GM12878 (cell line): Measurements from ENCODE around the gene CMSS1. TPM values are rescaled to one million over a fixed set of nuclear protein-coding genes. Genes with fewer than 3 reads are reported as not detected.

Experiments
- ATAC-seq: fragments of 200-7000 bp; cut with Tn5 transposase; 3 replicates; pipeline ENCODE4 v1.9.1; 2020; ENCODE audit warnings: mild to moderate bottlenecking, moderate library complexity
- BruUV-seq: library from RNA; stranded (reverse); fragments of 400-500 nt; replicated peaks from 2 replicates; lab custom pipeline; 2021; lab: Mats Ljungman, UMichigan
- CTCF ChIA-PET: fragments of 300-600 bp; sonication (Branson Sonifier 250); formaldehyde crosslinking; extraction: SDS; loops from one replicate; lab custom pipeline; 2021; ENCODE audit warnings: inconsistent platforms; lab: Yijun Ruan, JAX
- POLR2A ChIA-PET: fragments of 350-600 bp; formaldehyde crosslinking; extraction: SDS; loops from one replicate; lab custom pipeline; 2021; ENCODE audit warnings: inconsistent platforms; lab: Charles Lee
- RAD21 ChIA-PET: fragments of 300-600 bp; sonication (Branson Sonifier 250); formaldehyde crosslinking; loops from one replicate; lab custom pipeline; 2023; ENCODE audit warnings: antibody characterized with exemption; ENCODE audit not compliant: unreplicated experiment; lab: Charles Lee
- SMC1A ChIA-PET: fragments of 300-600 bp; sonication (Branson Sonifier 250); formaldehyde crosslinking; loops from one replicate; lab custom pipeline; 2023; ENCODE audit not compliant: unreplicated experiment, uncharacterized antibody; lab: Charles Lee
- DNase-seq: peaks from one replicate; pipeline ENCODE4 v3.0.0-alpha.2; 2011; ENCODE audit warnings: low read depth, low spot score
- FAIRE-seq: peaks from 3 replicates; lab custom pipeline; 2011; peaks lifted over from hg19 to GRCh38; lab: Jason Lieb, UNC
- H2AFZ ChIP-seq: 2 replicates; pipeline ENCODE4 v1.6.0; 2011; ENCODE audit warnings: low read depth, low read length, control low read depth; ENCODE audit not compliant: control insufficient read depth
- H3K27ac ChIP-seq: 2 replicates; pipeline ENCODE4 v1.5.1; 2011; ENCODE audit warnings: control low read depth; ENCODE audit not compliant: control insufficient read depth, insufficient read depth
- H3K27me3 ChIP-seq, 2 experiments: replicated peaks in 1 of 2; 2 replicates each; pipeline versions ENCODE4 v1.6.0 to v1.6.1; 2011; ENCODE audit warnings: low read length in 1 of 2; ENCODE audit not compliant: control insufficient read depth in 2 of 2, insufficient read depth in 2 of 2
- H3K36me3 ChIP-seq, 2 experiments: 2 replicates each; pipeline ENCODE4 v1.5.1; 2011; ENCODE audit warnings: low read length in 1 of 2; ENCODE audit not compliant: control insufficient read depth in 2 of 2, insufficient read depth in 2 of 2
- H3K4me1 ChIP-seq: 2 replicates; pipeline ENCODE4 v1.6.1; 2011; ENCODE audit warnings: mild to moderate bottlenecking, low read length, moderate library complexity, mixed read lengths; ENCODE audit not compliant: control insufficient read depth, insufficient read depth
- H3K4me2 ChIP-seq: 2 replicates; pipeline ENCODE4 v1.6.0; 2011; ENCODE audit warnings: control low read depth; ENCODE audit not compliant: control insufficient read depth, insufficient read depth
- H3K4me3 ChIP-seq: fragments of 200-600 bp; sonication (generic); 2 replicates; pipeline ENCODE4 v1.5.1; 2016
- H3K79me2 ChIP-seq: 2 replicates; pipeline ENCODE4 v1.6.0; 2011; ENCODE audit warnings: low read length; ENCODE audit not compliant: control insufficient read depth, insufficient read depth
- H3K9ac ChIP-seq: 2 replicates; pipeline ENCODE4 v1.8.0; 2011; ENCODE audit warnings: low read length, control low read depth, mixed read lengths; ENCODE audit not compliant: control insufficient read depth, insufficient read depth
- H3K9me3 ChIP-seq: replicated peaks from 3 replicates; pipeline ENCODE4 v1.5.1; 2011; ENCODE audit warnings: mild to moderate bottlenecking, low read length; ENCODE audit not compliant: control insufficient read depth, insufficient read depth
- H4K20me1 ChIP-seq: 2 replicates; pipeline ENCODE4 v1.6.0; 2011; ENCODE audit not compliant: control insufficient read depth, insufficient read depth
- BCL11A ChIP-seq: IDR thresholded peaks from 2 replicates; pipeline ENCODE4 v1.6.1; 2011; ENCODE audit warnings: low read depth, low read length
- EED ChIP-seq: sonication (generic); IDR thresholded peaks from 2 replicates; pipeline ENCODE4 v1.6.1; 2016; ENCODE audit warnings: antibody characterized with exemption, low read depth
- ELK1 ChIP-seq: IDR thresholded peaks from 2 replicates; pipeline ENCODE4 v1.6.1; 2012; ENCODE audit warnings: low read depth, low read length, improper control_type of control experiment
- ETV6 ChIP-seq, 2 experiments: fragments of 450-650 bp in 1 of 2; IDR thresholded peaks in 1 of 2; conservative IDR thresholded peaks in 1 of 2; 2 replicates each; pipeline ENCODE4 v1.6.1; 2014; ENCODE audit warnings: antibody characterized with exemption in 1 of 2, borderline replicate concordance in 1 of 2, low read depth in 1 of 2, mild to moderate bottlenecking in 1 of 2, moderate library complexity in 1 of 2
- IRF5 ChIP-seq: fragments of 450-650 bp; IDR thresholded peaks from 2 replicates; pipeline ENCODE4 v1.6.1; 2017; ENCODE audit warnings: borderline replicate concordance
- JUND ChIP-seq: IDR thresholded peaks from 2 replicates; pipeline ENCODE4 v1.6.1; 2012; ENCODE audit warnings: low read depth, mild to moderate bottlenecking, low read length, improper control_type of control experiment, moderate library complexity
- MTA2 ChIP-seq: fragments of 450-650 bp; IDR thresholded peaks from 2 replicates; pipeline ENCODE4 v1.6.1; 2016; ENCODE audit warnings: low read depth, mild to moderate bottlenecking, moderate library complexity
- SREBF2 ChIP-seq: IDR thresholded peaks from 2 replicates; pipeline ENCODE4 v1.6.1; 2012; ENCODE audit warnings: mild to moderate bottlenecking, low read length
- ZBTB40 ChIP-seq: fragments of 450-650 bp; IDR thresholded peaks from 2 replicates; pipeline ENCODE4 v1.6.1; 2016; ENCODE audit warnings: mild to moderate bottlenecking, moderate library complexity, borderline replicate concordance
- ZNF687 ChIP-seq: fragments of 450-650 bp; IDR thresholded peaks from 2 replicates; pipeline ENCODE4 v1.6.1; 2017; ENCODE audit warnings: mild to moderate bottlenecking, moderate library complexity
- ZSCAN29 ChIP-seq: fragments of 450-650 bp; IDR thresholded peaks from 2 replicates; pipeline ENCODE4 v1.6.1; 2017; ENCODE audit warnings: mild to moderate bottlenecking, moderate library complexity
- WGBS: methylation state at CpG from one replicate; pipeline ENCODE4 v1.1.6; 2016; ENCODE audit warnings: low lambda C conversion rate; ENCODE audit not compliant: insufficient replicate concordance, insufficient coverage; ENCODE audit errors: missing lambda C conversion rate; 5-methylcytosine and 5-hydroxymethylcytosine counted together
- in situ Hi-C: fragments of 300-500 bp; cut with MboI; formaldehyde crosslinking; loops from 9 replicates; pipeline ENCODE4 v1.14.3; 2018; ENCODE audit warnings: mixed read lengths
- intact Hi-C: fragments of 100-400 bp; cut with micrococcal nuclease; formaldehyde crosslinking; loops from one replicate; pipeline ENCODE4 v1.14.2; 2022; ENCODE audit not compliant: unreplicated experiment
- polyA plus RNA-seq, 11 experiments: library from polyadenylated mRNA; depleted of rRNA in 4 of 11; unstranded in 6 of 11; stranded (reverse) in 5 of 11; fragments of >200 nt; fragmentation: Nextera tagmentation in 4 of 11; fragmentation: Illumina TruSeq in 1 of 11; extraction: Ambion mirVana in 4 of 11; extraction: Trizol in 1 of 11; gene quantifications; 1 replicate in 1 of 11; 2 replicates in 10 of 11; pipeline versions ENCODE4 v1.2.1 to v1.2.3, GENCODE V29; 2011 to 2016; ENCODE audit warnings: inconsistent platforms in 2 of 11, missing spikeins in 2 of 11, low read depth in 1 of 11
- total RNA-seq, 4 experiments: library from RNA; depleted of rRNA in 3 of 4; stranded (reverse); fragments of >200 nt in 3 of 4; fragmentation: Illumina TruSeq in 1 of 4; extraction: Trizol in 1 of 4; gene quantifications; 2 replicates each; pipeline versions ENCODE4 v1.2.1 to v1.2.3, GENCODE V29; 2013 to 2021

CMSS1 gene
- total and polyA plus RNA-seq, 10 of the 15 experiments (the other 5 are each of a cell fraction or from before 2014, with no cell fraction given) = 31.0 to 118 (median 70.1) TPM

GRCh38 chr3:100081986-100082692 is 264.5 kb downstream of the CMSS1 start:
- in situ Hi-C loops = no loop called here
- no peak for ATAC-seq
- TF ChIP-seq IRF5 (no peak), ZSCAN29 (no peak), JUND (no peak), ETV6 (conservative IDR thresholded peaks at IDR 0.05 in 1 of 2, IDR thresholded peaks at IDR 0.05 in 1 of 2; ENCODE audit: borderline replicate concordance in 1 of 2, low read depth in 1 of 2) (no peak), MTA2 (no peak), ELK1 (no peak), ZBTB40 (no peak), SREBF2 (no peak), BCL11A (no peak), EED (no peak), ZNF687 (no peak)

More at GRCh38 chr3:100081986-100082692, 264.5 kb downstream of the CMSS1 start:
- Histone ChIP-seq H3K4me1 (peaks cover 3% of the 10 kb centered on the region; the same call in 1 of the 2 replicates), H3K4me2 (no peak overlapping the region), H3K27me3 (no peaks in the 10 kb centered on the region), H3K9me3 (no peaks in the 10 kb centered on the region), H3K27ac (no peak overlapping the region), H3K9ac (no peak overlapping the region), H3K4me3 (no peak overlapping the region), H3K36me3 (no peaks in the 10 kb centered on the region), H4K20me1 (no peaks in the 10 kb centered on the region), H2AFZ (no peak overlapping the region), H3K79me2 (no peaks in the 10 kb centered on the region)
- DNase-seq = no peak
- intact Hi-C loops = no loop called here
- ChIA-PET RAD21 (interaction anchor here (0.5 kb wide), 1 partner anchor 9 kb away, joined by 3 read pairs; no protein-coding TSS in a partner anchor), CTCF (interaction anchor here (0.9 to 1.3 kb wide), 2 partner anchors 9 to 13 kb away, joined by 3 read pairs; no protein-coding TSS in a partner anchor), SMC1A (interaction anchor here (0.5 kb wide), 1 partner anchor 235 kb away, joined by 3 read pairs; no protein-coding TSS in a partner anchor), POLR2A (no interaction called here)
- no TSS peak for BruUV-seq
- 97% methylated on average over 2 of the region's 2 CpGs for WGBS
- no peak for FAIRE-seq
